HG02938 (cell line): Measurements from ENCODE around the gene CTSA.
"Not testable (repeated sequence)": the region's sequence is repeated elsewhere in the genome, so short reads cannot be mapped to it uniquely, and the experiment has no call there.

ENCODE experiments used
- ATAC-seq: cut with Tn5 transposase; IDR thresholded peaks from one replicate; pipeline ENCODE4 v1.9.1; 2021; ENCODE audit warnings: mild to moderate bottlenecking, moderate library complexity; ENCODE audit not compliant: unreplicated experiment

The CTSA gene

DNA sequence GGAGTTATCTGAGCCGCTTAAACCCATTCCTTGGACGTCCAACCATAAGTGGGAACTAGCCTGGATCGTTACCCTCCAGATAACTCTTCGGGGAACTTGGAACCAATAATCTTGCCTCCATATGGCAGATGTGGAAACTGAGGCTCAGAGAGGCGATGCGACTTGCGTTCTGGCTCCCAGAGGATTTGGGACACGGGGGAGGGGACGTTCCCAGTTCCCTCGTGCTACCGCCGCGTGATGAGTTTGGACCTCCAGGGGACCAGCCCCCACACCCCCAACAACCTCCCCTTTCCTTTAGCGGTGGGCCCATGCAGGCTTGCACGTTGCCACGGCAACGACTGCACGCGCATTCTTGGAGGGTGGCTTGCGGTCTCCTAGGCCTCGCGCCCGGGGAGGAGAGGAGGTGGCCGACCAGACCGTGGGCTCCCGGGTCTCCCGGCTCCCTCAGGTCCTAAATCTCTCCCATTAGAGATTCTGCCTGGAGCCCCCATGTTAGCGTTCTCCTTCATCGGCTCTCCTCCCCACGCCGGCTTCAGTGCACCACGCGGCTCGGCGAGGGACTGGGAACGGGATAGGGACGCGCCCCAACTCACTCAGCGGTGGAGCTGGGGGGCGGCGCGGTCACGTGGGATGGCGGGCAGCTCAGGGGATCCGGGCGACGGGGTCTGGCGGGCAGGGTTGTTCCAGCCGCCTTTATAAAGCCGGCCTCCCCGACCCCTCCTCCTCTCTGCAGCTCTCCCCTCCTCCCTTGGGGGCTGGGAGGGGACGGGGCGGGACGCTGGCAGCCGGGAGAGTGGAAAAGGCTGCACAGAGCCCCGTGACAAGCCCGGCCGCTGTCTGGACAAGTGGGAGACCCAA lies 20.6 kb downstream of the CTSA start, which contains the start of gene PLTP:
Gene PLTP (minus strand): TSS at position 670 of the 858 bp plus-strand sequence. CDS start 703 bp downstream, outside the sequence.
- no peak for ATAC-seq

- ATAC-seq, result no peak
Observed at GRCh38 chr20:45912344-45912682, 21.2 kb downstream of the CTSA start.

DNA sequence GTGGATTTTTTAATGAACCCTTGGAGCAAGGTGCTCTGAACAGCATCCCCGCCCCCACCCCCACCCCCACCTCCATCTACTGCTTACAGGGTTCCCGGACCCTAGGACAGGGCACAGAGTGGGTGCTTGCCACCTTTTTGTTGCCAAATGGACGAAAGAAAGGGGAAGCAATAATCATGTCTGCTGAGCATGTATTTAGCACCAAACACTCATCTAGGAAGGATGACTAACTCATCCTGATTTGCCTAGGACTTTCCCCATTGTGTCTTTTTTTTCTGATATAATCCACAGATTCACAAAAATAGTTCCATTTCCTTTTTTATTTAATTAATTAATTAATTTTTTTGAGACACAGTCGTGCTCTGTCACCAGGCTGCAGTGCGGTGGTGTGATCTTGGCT lies 22.0 kb downstream of the CTSA start:
- ATAC-seq, result no peak

- ATAC-seq, result no peak
Observed at GRCh38 chr20:45917790-45918141, 26.6 kb downstream of the CTSA start.

- no peak for ATAC-seq
Observed at GRCh38 chr20:45918182-45918737, 27.1 kb downstream of the CTSA start.

DNA sequence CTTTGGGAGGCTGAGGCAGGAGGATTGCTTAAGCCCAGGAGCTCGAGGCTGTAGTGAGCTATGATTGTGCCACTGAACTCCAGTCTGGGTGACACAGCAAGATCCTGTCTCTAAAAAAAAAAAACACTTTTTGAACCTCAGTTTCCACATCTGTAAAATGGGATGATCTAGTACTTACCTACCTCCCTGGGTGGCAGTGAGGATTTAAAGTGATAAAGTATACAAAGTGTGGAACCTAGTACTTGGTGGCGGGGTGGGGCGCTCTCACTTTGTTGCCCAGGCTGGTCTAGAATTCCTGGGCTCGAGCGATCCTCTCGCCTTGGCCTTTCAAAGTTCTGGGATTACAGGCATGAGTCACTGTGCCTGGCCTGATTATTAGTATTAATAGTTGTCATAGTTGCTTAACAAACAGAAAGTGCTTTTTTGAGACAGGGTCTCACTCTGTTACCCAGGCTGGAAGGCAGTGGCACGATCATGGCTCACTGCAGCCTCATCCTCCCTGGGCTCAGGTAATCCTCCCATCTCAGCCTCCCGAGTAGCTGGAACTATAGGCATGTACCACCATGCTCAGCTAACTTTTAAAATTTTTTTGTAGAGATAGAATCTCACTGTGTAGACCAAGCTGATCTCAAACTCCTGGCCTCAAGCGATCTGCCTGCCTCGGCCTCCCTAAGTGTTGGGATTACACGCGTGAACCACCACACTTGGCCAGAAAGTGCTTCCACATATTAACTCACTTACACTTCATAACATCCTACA lies 27.8 kb downstream of the CTSA start:
- no peak for ATAC-seq

- ATAC-seq, result no peak
Observed at GRCh38 chr20:45919542-45920399, 28.6 kb downstream of the CTSA start.

DNA sequence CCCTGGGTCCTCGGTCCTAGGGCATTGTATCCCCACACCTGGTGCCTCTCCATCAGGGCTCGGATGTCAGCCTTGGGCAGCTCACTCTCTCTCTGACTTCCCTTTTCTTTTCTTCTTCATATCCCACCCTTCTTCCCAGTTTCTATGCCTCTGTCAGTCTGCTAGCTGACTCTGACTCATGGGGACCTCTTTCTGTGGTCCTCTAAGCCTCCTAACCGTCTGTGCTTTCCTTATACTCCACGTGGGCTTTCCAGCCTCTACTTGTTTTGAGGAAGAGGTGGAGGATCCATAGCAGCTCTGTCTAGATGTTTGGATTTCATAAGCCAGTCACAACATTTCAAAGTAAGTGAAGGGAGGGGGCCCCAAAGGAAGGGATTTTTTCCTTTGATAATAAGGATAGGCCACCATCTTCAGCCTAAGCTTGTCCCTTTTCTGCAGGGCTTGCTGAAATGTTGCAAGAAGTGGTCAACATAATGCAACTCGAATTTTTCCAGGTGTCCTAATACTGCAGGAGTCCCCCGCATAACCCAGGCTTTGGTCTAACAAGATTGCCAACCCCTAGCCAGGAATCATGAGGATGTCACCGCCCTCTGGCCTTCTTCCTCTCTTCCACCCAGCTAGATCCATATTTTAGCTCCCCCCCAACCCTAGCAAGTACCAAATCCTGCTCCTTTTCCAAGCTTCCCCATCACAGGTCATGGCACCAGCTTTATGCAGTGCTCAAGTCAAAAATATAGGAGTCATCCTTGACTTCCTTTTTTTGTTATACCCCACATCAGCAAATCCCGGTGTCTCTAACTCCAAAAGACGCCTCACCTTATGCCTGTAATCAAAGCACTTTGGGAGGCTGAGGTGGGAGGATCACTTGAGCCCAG lies 29.6 kb downstream of the CTSA start:
- ATAC-seq, result no peak

DNA sequence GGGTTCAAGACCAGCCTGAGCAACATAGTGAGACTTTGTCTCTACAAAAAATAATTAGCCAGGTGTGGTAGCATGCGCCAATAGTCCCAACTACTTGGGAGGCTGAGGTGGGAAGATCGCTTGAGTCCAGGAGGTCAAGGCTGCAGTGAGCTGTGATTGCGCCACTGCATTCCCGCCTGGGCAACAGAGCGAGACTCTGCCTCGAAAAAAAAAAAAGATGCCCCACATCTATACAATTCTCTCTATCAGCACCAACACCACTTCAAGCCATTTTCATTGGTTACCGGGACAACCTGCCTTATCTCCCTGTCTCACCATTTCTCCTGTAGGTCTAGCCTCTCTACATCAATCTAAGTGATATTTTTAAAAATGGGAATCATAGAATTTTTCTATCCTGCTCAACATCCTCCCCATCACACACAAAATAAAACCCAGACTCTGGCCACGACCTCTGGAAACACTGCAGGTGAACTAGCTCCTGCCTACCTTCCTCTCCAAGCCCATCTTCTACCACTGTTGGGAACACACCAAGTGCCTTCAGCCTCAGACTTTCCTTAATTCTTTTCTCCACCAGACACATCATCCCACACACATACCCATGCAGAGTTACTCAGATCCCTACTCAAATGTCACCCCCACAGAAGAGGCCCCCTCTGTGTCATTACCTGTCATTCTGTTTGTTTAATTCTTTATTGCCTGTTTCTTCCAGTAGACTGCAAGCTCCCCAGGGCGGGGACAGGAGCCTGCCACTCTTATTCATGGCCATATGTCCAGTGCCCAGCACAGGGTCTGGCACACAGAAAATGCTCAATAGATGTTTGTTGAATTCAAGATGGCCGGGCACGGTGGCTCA lies 30.4 kb downstream of the CTSA start:
- ATAC-seq, result no peak

- no peak for ATAC-seq
Observed at GRCh38 chr20:45924391-45925261, 33.5 kb downstream of the CTSA start.

- no peak for ATAC-seq
Observed at GRCh38 chr20:45925821-45926506, 34.8 kb downstream of the CTSA start.

GRCh38 chr20:45926731-45927070 lies 35.6 kb downstream of the CTSA start:
- no peak for ATAC-seq

- ATAC-seq, result no peak
Observed at GRCh38 chr20:45927071-45927878, 36.1 kb downstream of the CTSA start.

GRCh38 chr20:45931680-45932079 lies 40.5 kb downstream of the CTSA start:
- ATAC-seq, result not testable (repeated sequence)

DNA sequence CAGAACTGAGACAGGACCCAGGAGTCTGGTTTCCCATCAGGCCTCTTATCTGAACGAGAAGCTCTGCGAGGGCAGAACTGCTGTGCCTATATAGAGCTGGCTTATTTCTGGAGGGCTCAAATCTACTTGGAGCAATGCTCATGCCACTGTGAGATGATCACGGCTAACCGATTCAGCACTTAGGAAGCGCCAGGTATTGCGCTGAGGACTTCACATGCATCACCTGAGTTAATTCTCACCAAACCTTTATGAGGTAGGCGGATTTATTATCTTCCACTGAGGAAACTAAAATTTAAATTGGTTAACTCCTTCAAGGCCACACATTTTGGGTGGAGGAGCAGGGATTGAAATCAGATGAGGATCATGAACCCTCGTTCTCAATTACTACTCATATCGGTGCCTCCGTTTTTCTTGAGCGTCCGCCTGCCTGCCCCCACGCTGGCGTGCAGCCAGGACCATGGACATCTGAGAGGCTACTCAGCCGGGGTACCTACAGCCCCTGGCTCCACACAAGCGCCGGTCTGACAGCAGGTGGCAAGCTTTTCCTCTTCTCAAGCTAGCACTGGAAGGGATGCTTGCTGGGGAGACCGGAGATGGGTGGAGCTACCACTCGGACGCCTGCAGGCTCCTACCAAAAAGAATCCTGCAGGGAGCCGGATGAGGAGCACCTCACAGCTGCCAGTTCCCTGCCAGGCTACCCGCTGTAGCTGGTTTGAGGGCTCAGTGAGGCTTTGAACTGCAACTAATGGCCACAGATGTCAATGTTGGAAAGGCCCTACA lies 42.3 kb downstream of the CTSA start:
- no peak for ATAC-seq

- ATAC-seq, result peak; percentile 20
Observed at GRCh38 chr20:45934046-45934585, 43.0 kb downstream of the CTSA start.
